HepG2 (cell line): ENCODE data around the gene RFX2. TPM values are rescaled to one million over a fixed set of nuclear protein-coding genes. Genes with fewer than 3 reads are reported as not detected.

Source experiments
- ADNP ChIP-seq: sonication (generic); formaldehyde crosslinking; IDR thresholded peaks from 2 replicates; pipeline ENCODE4 v1.4.0; 2020; ENCODE audit warnings: missing genetic modification reagents
- ETV5 ChIP-seq: IDR thresholded peaks from 2 replicates; pipeline ENCODE4 v1.6.1; 2018; ENCODE audit warnings: missing biosample characterization, missing genetic modification reagents, inconsistent platforms, borderline replicate concordance
- HOXA3 ChIP-seq: sonication (generic); formaldehyde crosslinking; IDR thresholded peaks from 2 replicates; pipeline ENCODE4 v1.5.0; 2020; ENCODE audit warnings: missing genetic modification reagents
- KLF6 ChIP-seq: IDR thresholded peaks from 2 replicates; pipeline ENCODE4 v1.8.0; 2016; ENCODE audit warnings: missing biosample characterization, missing genetic modification reagents
- STAG1 ChIP-seq: sonication (generic); formaldehyde crosslinking; IDR thresholded peaks from 2 replicates; pipeline ENCODE4 v1.4.0; 2020; ENCODE audit warnings: missing genetic modification reagents
- TCF7 ChIP-seq: sonication (generic); IDR thresholded peaks from 2 replicates; pipeline ENCODE4 v1.6.1; 2016; ENCODE audit warnings: antibody characterized with exemption, low read depth
- TGIF2 ChIP-seq: IDR thresholded peaks from 2 replicates; pipeline ENCODE4 v1.6.1; 2016; ENCODE audit warnings: control low read depth, missing compliant biosample characterization
- ZBTB40 ChIP-seq, 2 experiments: fragments of 450-650 bp in 1 of 2; sonication (generic) in 1 of 2; formaldehyde crosslinking in 1 of 2; IDR thresholded peaks; 2 replicates each; pipeline versions ENCODE4 v1.6.1 to v1.8.0; 2016 to 2022; ENCODE audit warnings: antibody characterized with exemption in 1 of 2, mild to moderate bottlenecking in 1 of 2, missing genetic modification reagents in 1 of 2
- ZFP1 ChIP-seq: IDR thresholded peaks from 2 replicates; pipeline ENCODE4 v1.6.1; 2016
- ZFX ChIP-seq: sonication (generic); formaldehyde crosslinking; IDR thresholded peaks from 2 replicates; pipeline ENCODE4 v1.4.0; 2020; ENCODE audit warnings: mild to moderate bottlenecking, low read depth, missing genetic modification reagents, moderate library complexity
- ZNF530 ChIP-seq: sonication (generic); formaldehyde crosslinking; IDR thresholded peaks from 2 replicates; pipeline ENCODE4 v1.5.0; 2020; ENCODE audit warnings: low read depth, mild to moderate bottlenecking, missing genetic modification reagents
- ZNF792 ChIP-seq: IDR thresholded peaks from 2 replicates; pipeline ENCODE4 v1.6.1; 2016
- polyA plus RNA-seq, 8 experiments: library from polyadenylated mRNA; depleted of rRNA in 3 of 8; stranded (reverse) in 7 of 8; unstranded in 1 of 8; fragments of >200 nt; fragmentation: Illumina TruSeq in 4 of 8; extraction: Trizol in 4 of 8; gene quantifications; 2 replicates each; pipeline versions ENCODE4 v1.2.1 to v1.2.3, GENCODE V29; 2011 to 2016; ENCODE audit warnings: low read depth in 4 of 8, missing spikeins in 1 of 8, mixed read lengths in 1 of 8; ENCODE audit not compliant: insufficient read depth in 1 of 8
- total RNA-seq, 5 experiments: library from RNA; depleted of rRNA; stranded (reverse); fragments of >200 nt; fragmentation: Illumina TruSeq; extraction: Trizol; gene quantifications; 2 replicates each; pipeline ENCODE4 v1.2.3, GENCODE V29; 2016; ENCODE audit warnings: low read depth in 1 of 5
- TF ChIP-seq, protein P1 (sequence below): IDR thresholded peaks from 2 replicates; pipeline ENCODE4 v1.6.1; 2016; ENCODE audit warnings: missing genetic modification reagents, missing compliant biosample characterization
- TF ChIP-seq, protein P2 (sequence below): sonication (generic); formaldehyde crosslinking; IDR thresholded peaks from 2 replicates; pipeline ENCODE4 v1.8.0; 2022; ENCODE audit warnings: missing genetic modification reagents, mild to moderate bottlenecking, inconsistent platforms, borderline replicate concordance
- TF ChIP-seq, protein P3 (sequence below): sonication (generic); formaldehyde crosslinking; IDR thresholded peaks from 2 replicates; pipeline ENCODE4 v1.4.0; 2020; ENCODE audit warnings: missing genetic modification reagents, borderline replicate concordance

RFX2 gene
- total and polyA plus RNA-seq, 2 of the 13 experiments (the other 11 are each of a cell fraction or from before 2014, with no cell fraction given) = 2.8 to 3.3 TPM

DNA sequence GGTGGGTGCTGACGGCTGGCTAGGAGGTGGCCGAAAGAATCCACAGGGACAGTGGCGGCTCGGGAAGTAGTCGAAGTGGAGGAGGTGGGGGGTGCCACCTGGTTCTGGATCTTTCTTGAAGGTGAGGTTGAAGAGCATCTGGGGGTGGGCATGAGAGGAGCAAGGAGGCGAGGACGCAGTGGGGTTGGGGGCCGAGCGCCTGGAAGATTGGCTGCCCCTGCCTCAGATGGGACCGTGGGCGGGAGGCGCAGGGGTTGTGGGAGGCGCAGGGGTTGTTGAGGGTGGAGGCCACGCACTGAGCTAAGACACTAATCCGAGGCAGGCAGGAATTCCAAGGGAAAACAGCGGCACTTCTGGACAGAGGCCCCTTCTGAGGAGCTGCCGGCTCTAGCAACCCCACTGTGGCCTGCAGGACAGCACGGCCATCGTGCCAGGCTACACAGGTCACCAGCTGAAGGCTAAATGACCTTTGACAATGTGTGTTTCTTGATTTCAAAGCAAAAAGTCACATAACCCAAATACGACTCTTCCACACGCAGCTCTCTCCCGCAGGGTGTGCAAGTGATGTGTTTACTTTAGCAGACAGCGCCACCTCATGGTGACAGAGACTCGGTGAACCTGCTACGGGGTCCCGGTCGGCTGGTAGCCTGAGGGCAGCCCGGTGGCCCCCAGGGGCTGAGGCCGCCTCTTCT is 88.3 kb downstream of the RFX2 start (continued):
- TF ChIP-seq ZBTB40 (IDR thresholded peaks at IDR 0.05) (no peak), ZBTB40 (CRISPR knock-in tag; IDR thresholded peaks at IDR 0.05) (0 out of 2 replicates have a peak, but pooled peaks have one; percentile 20), STAG1 (peak; percentile 96), HOXA3 (CRISPR knock-in tag) (0 out of 2 replicates have a peak, but pooled peaks have one; percentile 40), TCF7 (no peak; the same call in 1 of the 2 replicates), ETV5 (CRISPR knock-in tag) (peak; percentile 39; the same call in 1 of the 2 replicates), ZFX (CRISPR knock-in tag) (peak; percentile 26; the same call in 1 of the 2 replicates), ZNF530 (no peak), ADNP (no peak), KLF6 (0 out of 2 replicates have a peak, but pooled peaks have one; percentile 35), ZNF792 (CRISPR knock-in tag) (no peak), TGIF2 (CRISPR knock-in tag) (no peak), ZFP1 (CRISPR knock-in tag) (no peak)
- TF ChIP-seq, protein P1, sequence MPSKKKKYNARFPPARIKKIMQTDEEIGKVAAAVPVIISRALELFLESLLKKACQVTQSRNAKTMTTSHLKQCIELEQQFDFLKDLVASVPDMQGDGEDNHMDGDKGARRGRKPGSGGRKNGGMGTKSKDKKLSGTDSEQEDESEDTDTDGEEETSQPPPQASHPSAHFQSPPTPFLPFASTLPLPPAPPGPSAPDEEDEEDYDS = 0 out of 2 replicates have a peak, but pooled peaks have one; percentile 18
- TF ChIP-seq, protein P2, sequence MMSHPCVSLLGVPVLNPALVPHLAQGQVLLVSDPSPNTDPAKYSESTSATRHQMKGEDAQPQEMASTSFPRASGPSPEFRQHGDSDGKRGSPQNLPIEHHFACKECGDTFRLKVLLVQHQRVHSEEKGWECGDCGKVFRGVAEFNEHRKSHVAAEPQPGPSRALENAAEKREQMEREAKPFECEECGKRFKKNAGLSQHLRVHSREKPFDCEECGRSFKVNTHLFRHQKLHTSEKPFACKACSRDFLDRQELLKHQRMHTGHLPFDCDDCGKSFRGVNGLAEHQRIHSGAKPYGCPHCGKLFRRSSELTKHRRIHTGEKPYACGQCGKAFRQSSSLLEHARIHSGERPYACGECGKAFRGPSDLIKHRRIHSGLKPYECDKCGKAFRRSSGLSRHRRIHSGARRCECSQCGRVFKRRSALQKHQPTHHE (CRISPR knock-in tag) = no peak
- TF ChIP-seq, protein P3, sequence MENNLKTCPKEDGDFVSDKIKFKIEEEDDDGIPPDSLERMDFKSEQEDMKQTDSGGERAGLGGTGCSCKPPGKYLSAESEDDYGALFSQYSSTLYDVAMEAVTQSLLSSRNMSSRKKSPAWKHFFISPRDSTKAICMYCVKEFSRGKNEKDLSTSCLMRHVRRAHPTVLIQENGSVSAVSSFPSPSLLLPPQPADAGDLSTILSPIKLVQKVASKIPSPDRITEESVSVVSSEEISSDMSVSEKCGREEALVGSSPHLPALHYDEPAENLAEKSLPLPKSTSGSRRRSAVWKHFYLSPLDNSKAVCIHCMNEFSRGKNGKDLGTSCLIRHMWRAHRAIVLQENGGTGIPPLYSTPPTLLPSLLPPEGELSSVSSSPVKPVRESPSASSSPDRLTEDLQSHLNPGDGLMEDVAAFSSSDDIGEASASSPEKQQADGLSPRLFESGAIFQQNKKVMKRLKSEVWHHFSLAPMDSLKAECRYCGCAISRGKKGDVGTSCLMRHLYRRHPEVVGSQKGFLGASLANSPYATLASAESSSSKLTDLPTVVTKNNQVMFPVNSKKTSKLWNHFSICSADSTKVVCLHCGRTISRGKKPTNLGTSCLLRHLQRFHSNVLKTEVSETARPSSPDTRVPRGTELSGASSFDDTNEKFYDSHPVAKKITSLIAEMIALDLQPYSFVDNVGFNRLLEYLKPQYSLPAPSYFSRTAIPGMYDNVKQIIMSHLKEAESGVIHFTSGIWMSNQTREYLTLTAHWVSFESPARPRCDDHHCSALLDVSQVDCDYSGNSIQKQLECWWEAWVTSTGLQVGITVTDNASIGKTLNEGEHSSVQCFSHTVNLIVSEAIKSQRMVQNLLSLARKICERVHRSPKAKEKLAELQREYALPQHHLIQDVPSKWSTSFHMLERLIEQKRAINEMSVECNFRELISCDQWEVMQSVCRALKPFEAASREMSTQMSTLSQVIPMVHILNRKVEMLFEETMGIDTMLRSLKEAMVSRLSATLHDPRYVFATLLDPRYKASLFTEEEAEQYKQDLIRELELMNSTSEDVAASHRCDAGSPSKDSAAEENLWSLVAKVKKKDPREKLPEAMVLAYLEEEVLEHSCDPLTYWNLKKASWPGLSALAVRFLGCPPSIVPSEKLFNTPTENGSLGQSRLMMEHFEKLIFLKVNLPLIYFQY (CRISPR knock-in tag) = no peak
